Stomach (tissue), 4 donors: ENCODE data around the gene GLOD5.

ENCODE experiments used
- CTCF ChIP-seq, 7 experiments: fragments of 450-650 bp in 4 of 7; fragments of 200-600 bp in 3 of 7; sonication (generic) in 3 of 7; IDR thresholded peaks; one replicate each; pipeline ENCODE4 v1.5.1; 2016 to 2019; ENCODE audit warnings: antibody characterized with exemption in 7 of 7, control low read depth in 2 of 7, mild to moderate bottlenecking in 1 of 7
- EP300 ChIP-seq: sonication (generic); formaldehyde crosslinking; IDR thresholded peaks from one replicate; pipeline ENCODE4 v1.6.1; 2017; ENCODE audit warnings: antibody characterized with exemption
- POLR2A ChIP-seq, 4 donors: fragments of 450-650 bp; IDR thresholded peaks; one replicate each; pipeline ENCODE4 v1.6.1; 2016; ENCODE audit warnings: antibody characterized with exemption in 4 of 4, control low read depth in 2 of 4, mild to moderate bottlenecking in 1 of 4, moderate library complexity in 1 of 4

GRCh38 chrX:48784726-48785125, 23.2 kb downstream of the GLOD5 start:
- TF ChIP-seq CTCF (IDR thresholded peaks at IDR 0.05) (no peak), EP300 (no peak), POLR2A (IDR thresholded peaks at IDR 0.05) (no peak)
